B cell (primary cell): ENCODE results near the gene CRIP3.

Source experiments
- CTCF ChIP-seq: fragments of 200-600 bp; IDR thresholded peaks from one replicate; pipeline ENCODE4 v1.8.0; 2022; ENCODE audit warnings: antibody characterized with exemption, mild to moderate bottlenecking
- EZH2 ChIP-seq: IDR thresholded peaks from 2 replicates; pipeline ENCODE4 v1.6.1; 2012; ENCODE audit warnings: borderline replicate concordance, low read depth, mild to moderate bottlenecking, moderate library complexity, low read length; ENCODE audit not compliant: insufficient read depth, poor library complexity, severe bottlenecking

GRCh38 chr6:43331891-43332290 lies 23.3 kb upstream of the CRIP3 start:
- no peak for TF ChIP-seq CTCF
- TF ChIP-seq EZH2, result no peak
